HG03469 (cell line): ENCODE data around the gene ACSL4.
"Not testable (repeated sequence)": the region's sequence is repeated elsewhere in the genome, so short reads cannot be mapped to it uniquely, and the experiment has no call there.

Source experiments
- ATAC-seq: cut with Tn5 transposase; IDR thresholded peaks from one replicate; pipeline ENCODE4 v1.9.1; 2021; ENCODE audit warnings: mild to moderate bottlenecking, moderate library complexity, moderate number of reproducible peaks; ENCODE audit not compliant: unreplicated experiment

Gene ACSL4

GRCh38 chrX:109679820-109680219 is 53.2 kb downstream of the ACSL4 start:
- no peak for ATAC-seq

GRCh38 chrX:109672239-109672638 is 60.8 kb downstream of the ACSL4 start:
- ATAC-seq = no peak

GRCh38 chrX:109671170-109671569 is 61.9 kb downstream of the ACSL4 start:
- not testable (repeated sequence) for ATAC-seq

- no peak for ATAC-seq
These were observed 65.1 kb downstream of the ACSL4 start for GRCh38 chrX:109667986-109668385.

GRCh38 chrX:109660435-109661143 is 72.5 kb downstream of the ACSL4 start:
- ATAC-seq = no peak

GRCh38 chrX:109658391-109658790 is 74.7 kb downstream of the ACSL4 start:
- no peak for ATAC-seq

GRCh38 chrX:109657364-109657763 is 75.7 kb downstream of the ACSL4 start:
- not testable (repeated sequence) for ATAC-seq

- no peak for ATAC-seq
These were observed 76.3 kb downstream of the ACSL4 start for GRCh38 chrX:109656774-109657173.

- ATAC-seq = no peak
These were observed 77.4 kb downstream of the ACSL4 start for GRCh38 chrX:109655502-109656201.

- no peak for ATAC-seq
These were observed 78.4 kb downstream of the ACSL4 start for GRCh38 chrX:109654516-109655109.

GRCh38 chrX:109644671-109645070 is 88.4 kb downstream of the ACSL4 start:
- ATAC-seq = not testable (repeated sequence)

- no peak for ATAC-seq
These were observed 89.4 kb downstream of the ACSL4 start for GRCh38 chrX:109643687-109644086.

GRCh38 chrX:109638158-109638557 is 94.9 kb downstream of the ACSL4 start:
- ATAC-seq = no peak

- ATAC-seq = not testable (repeated sequence)
These were observed 95.6 kb downstream of the ACSL4 start for GRCh38 chrX:109637477-109637876.

GRCh38 chrX:109635146-109635545 is 97.9 kb downstream of the ACSL4 start:
- ATAC-seq = no peak

- ATAC-seq = no peak
These were observed 100.1 kb downstream of the ACSL4 start for GRCh38 chrX:109632906-109633504.

GRCh38 chrX:109629310-109629709 is 103.7 kb downstream of the ACSL4 start:
- ATAC-seq = no peak

- ATAC-seq = no peak
These were observed 106.4 kb downstream of the ACSL4 start for GRCh38 chrX:109626637-109627036.

GRCh38 chrX:109624641-109625616 is 108.1 kb downstream of the ACSL4 start, which contains the start of gene KCNE5:
Gene KCNE5 (minus strand): TSS chrX:109625172. CDS start chrX:109625020, 152 bp downstream.
- ATAC-seq = no peak

GRCh38 chrX:109623997-109624396 is 109.1 kb downstream of the ACSL4 start:
- no peak for ATAC-seq
